HEK293 (cell line): Measurements from ENCODE around the gene FRMD4A.

ENCODE experiments used
- KLF1 ChIP-seq: fragments of 450-650 bp; formaldehyde crosslinking; IDR thresholded peaks from 2 replicates; pipeline ENCODE4 v1.5.1; 2016; ENCODE audit warnings: missing biosample characterization, missing genetic modification characterization
- KLF9 ChIP-seq: fragments of 450-650 bp; formaldehyde crosslinking; IDR thresholded peaks from 2 replicates; pipeline ENCODE4 v1.5.1; 2016; ENCODE audit warnings: missing biosample characterization, missing genetic modification characterization, low read depth
- ZNF10 ChIP-seq: fragments of 450-650 bp; formaldehyde crosslinking; IDR thresholded peaks from 2 replicates; pipeline ENCODE4 v1.5.1; 2017; ENCODE audit warnings: missing biosample characterization, missing genetic modification characterization
- ZNF23 ChIP-seq: fragments of 450-650 bp; formaldehyde crosslinking; IDR thresholded peaks from 2 replicates; pipeline ENCODE4 v1.5.1; 2016; ENCODE audit warnings: missing biosample characterization, missing genetic modification characterization, borderline replicate concordance
- ZNF561 ChIP-seq: fragments of 450-650 bp; IDR thresholded peaks from 2 replicates; pipeline ENCODE4 v1.5.1; 2018; ENCODE audit warnings: missing biosample characterization, missing genetic modification characterization, borderline replicate concordance
- ZNF707 ChIP-seq: fragments of 450-650 bp; formaldehyde crosslinking; IDR thresholded peaks from 2 replicates; pipeline ENCODE4 v1.5.1; 2016; ENCODE audit warnings: missing biosample characterization, missing genetic modification characterization
- TF ChIP-seq, protein P1 (sequence below): fragments of 450-650 bp; formaldehyde crosslinking; IDR thresholded peaks from 2 replicates; pipeline ENCODE4 v1.5.1; 2016; ENCODE audit warnings: missing biosample characterization, missing genetic modification characterization

DNA sequence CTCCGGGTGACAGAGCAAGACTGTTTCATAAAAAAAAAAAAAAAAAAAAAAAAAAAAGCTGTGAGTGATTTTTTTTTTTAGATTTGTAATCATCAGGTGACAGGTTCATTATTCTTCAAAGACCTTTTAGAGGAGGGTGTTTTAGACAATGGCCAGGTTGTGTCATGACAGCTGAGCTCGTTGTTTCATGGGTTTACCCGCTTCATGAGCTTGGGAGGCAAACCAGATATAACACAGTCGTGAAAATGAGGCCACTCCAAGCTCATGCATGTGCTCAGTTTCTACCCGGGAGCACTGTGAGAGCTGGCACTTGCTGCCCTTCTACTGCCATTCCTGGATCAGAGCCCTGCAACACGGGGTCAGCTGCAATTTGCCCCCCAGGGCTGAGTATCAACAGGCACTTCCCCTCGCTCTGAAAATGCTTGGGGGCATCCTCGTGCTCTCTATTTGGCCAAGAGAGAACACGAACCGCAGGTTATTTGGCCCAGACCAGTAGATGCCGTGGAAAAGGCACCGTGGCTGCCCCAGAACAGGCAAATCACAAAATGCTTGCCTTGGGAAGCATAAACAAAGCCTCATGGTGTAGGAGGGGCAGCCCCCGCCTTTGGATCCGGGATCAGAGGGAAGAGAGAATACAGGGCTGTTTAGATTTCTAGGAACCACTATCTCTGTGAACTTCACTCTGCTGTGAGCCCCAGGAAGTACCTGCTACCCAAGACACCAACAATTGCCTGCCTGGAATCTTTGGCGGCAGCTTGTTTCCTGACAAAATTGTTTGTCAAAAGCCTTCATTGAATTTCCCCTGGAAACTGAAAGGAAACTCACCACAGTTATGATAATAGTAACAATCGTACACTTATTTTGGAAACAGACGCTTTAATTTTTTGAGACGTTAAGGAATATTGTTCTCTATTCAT is 371.0 kb downstream of the FRMD4A start:
- TF ChIP-seq ZNF561 (tag by site-specific recombination) = no peak
- TF ChIP-seq KLF1 (tag by site-specific recombination) = no peak
- TF ChIP-seq, protein P1, sequence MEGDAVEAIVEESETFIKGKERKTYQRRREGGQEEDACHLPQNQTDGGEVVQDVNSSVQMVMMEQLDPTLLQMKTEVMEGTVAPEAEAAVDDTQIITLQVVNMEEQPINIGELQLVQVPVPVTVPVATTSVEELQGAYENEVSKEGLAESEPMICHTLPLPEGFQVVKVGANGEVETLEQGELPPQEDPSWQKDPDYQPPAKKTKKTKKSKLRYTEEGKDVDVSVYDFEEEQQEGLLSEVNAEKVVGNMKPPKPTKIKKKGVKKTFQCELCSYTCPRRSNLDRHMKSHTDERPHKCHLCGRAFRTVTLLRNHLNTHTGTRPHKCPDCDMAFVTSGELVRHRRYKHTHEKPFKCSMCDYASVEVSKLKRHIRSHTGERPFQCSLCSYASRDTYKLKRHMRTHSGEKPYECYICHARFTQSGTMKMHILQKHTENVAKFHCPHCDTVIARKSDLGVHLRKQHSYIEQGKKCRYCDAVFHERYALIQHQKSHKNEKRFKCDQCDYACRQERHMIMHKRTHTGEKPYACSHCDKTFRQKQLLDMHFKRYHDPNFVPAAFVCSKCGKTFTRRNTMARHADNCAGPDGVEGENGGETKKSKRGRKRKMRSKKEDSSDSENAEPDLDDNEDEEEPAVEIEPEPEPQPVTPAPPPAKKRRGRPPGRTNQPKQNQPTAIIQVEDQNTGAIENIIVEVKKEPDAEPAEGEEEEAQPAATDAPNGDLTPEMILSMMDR (tag by site-specific recombination) = no peak
- no peak for TF ChIP-seq ZNF23 (tag by site-specific recombination)
- TF ChIP-seq ZNF707 (tag by site-specific recombination) = no peak
- no peak for TF ChIP-seq KLF9 (tag by site-specific recombination)
- no peak for TF ChIP-seq ZNF10 (tag by site-specific recombination)
